ENCODE measurements around the gene ZNF77.

Gene ZNF77

GRCh38 chr19:2933490-2933910 lies 11.3 kb downstream of the ZNF77 start (continued):
- no peak for TF ChIP-seq ZBTB11 (tag by site-specific recombination; conservative IDR thresholded peaks at IDR 0.05; ENCODE audit: low read depth)
- no peak for TF ChIP-seq ELK4 (IDR thresholded peaks at IDR 0.05; ENCODE audit: borderline replicate concordance, low read depth, low read length)
- peak; percentile 44; the same call in 1 of the 2 replicates for TF ChIP-seq ZNF580 (tag by site-specific recombination; IDR thresholded peaks at IDR 0.05)

DNA sequence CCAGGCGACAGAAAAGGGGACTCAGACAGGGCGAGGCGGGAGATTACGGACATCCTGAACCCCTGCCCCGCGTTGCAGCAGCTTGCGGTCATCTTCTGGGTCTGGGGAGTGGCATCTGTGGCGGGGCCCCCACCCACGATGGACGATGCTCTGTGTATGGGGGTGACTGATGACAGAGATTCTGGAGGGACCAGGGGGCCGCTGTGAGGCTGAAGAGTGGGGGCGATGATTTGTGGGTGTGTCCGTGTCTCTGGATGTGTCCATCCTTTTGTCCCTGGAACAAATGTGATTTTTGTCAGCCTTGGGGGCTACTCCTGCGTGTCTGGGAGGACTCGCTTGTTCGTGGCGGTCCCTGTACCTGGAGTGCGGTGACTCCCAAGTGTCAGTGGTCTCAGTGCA lies 17.7 kb downstream of the ZNF77 start:
- no peaks in the 10 kb centered on the region for H3K9me3 ChIP-seq (ENCODE audit: control insufficient read depth, insufficient read depth, low read depth, low read length)
- no peak overlapping the region for H3K4me3 ChIP-seq (ENCODE audit: low read depth, low read length)
- peaks cover 0 to 3% of the 10 kb centered on the region in 2 experiments; a peak in 2 of 3 replicates for H3K36me3 ChIP-seq (ENCODE audit: control insufficient read depth in 2 of 2, insufficient read depth in 1 of 2, low read length in 2 of 2)
- TF ChIP-seq ZNF473 (tag by site-specific recombination; IDR thresholded peaks at IDR 0.05): no peak
- TF ChIP-seq, protein P1, sequence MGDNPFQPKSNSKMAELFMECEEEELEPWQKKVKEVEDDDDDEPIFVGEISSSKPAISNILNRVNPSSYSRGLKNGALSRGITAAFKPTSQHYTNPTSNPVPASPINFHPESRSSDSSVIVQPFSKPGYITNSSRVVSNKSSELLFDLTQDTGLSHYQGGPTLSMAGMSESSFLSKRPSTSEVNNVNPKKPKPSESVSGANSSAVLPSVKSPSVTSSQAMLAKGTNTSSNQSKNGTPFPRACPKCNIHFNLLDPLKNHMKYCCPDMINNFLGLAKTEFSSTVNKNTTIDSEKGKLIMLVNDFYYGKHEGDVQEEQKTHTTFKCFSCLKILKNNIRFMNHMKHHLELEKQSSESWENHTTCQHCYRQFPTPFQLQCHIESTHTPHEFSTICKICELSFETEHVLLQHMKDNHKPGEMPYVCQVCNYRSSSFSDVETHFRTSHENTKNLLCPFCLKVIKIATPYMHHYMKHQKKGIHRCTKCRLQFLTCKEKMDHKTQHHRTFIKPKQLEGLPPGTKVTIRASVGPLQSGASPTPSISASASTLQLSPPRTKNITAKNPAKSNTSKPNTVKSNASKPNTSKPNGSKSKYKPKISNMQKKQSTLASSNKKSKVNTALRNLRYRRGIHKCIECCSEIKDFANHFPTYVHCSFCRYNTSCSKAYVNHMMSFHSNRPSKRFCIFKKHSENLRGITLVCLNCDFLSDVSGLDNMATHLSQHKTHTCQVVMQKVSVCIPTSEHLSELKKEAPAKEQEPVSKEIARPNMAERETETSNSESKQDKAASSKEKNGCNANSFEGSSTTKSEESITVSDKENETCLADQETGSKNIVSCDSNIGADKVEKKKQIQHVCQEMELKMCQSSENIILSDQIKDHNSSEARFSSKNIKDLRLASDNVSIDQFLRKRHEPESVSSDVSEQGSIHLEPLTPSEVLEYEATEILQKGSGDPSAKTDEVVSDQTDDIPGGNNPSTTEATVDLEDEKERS (tag by site-specific recombination; IDR thresholded peaks at IDR 0.05): no peak
- no peak for TF ChIP-seq YY1 (tag by site-specific recombination; IDR thresholded peaks at IDR 0.05)
- TF ChIP-seq ZNF174 (tag by site-specific recombination; IDR thresholded peaks at IDR 0.05): no peak
- no peak for TF ChIP-seq ZNF639 (tag by site-specific recombination; IDR thresholded peaks at IDR 0.05)
- TF ChIP-seq ZNF426 (tag by site-specific recombination; IDR thresholded peaks at IDR 0.05): no peak
- no peak for TF ChIP-seq ZSCAN4 (tag by site-specific recombination; IDR thresholded peaks at IDR 0.05)
- no peak for TF ChIP-seq ZNF549 (tag by site-specific recombination; IDR thresholded peaks at IDR 0.05)
- TF ChIP-seq ZNF223 (tag by site-specific recombination; IDR thresholded peaks at IDR 0.05): no peak
- TF ChIP-seq ZSCAN23 (tag by site-specific recombination; IDR thresholded peaks at IDR 0.05): no peak
- no peak for TF ChIP-seq ZNF521 (tag by site-specific recombination; IDR thresholded peaks at IDR 0.05)
- no peak for TF ChIP-seq ZNF510 (tag by site-specific recombination; IDR thresholded peaks at IDR 0.05; ENCODE audit: insufficient replicate concordance)
- TF ChIP-seq SP2 (tag by site-specific recombination; IDR thresholded peaks at IDR 0.05): no peak
- no peak for TF ChIP-seq TCF7L2 (IDR thresholded peaks at IDR 0.05; ENCODE audit: borderline replicate concordance, low read depth, low read length)
- TF ChIP-seq KLF8 (tag by site-specific recombination; IDR thresholded peaks at IDR 0.05): no peak
- TF ChIP-seq MEIS1 (CRISPR knock-in tag; IDR thresholded peaks at IDR 0.05; ENCODE audit: borderline replicate concordance): no peak
- TF ChIP-seq PBX3 (CRISPR knock-in tag; IDR thresholded peaks at IDR 0.05): no peak
- no peak for TF ChIP-seq SCRT2 (tag by site-specific recombination; IDR thresholded peaks at IDR 0.05)
- no peak for TF ChIP-seq ZNF660 (tag by site-specific recombination; IDR thresholded peaks at IDR 0.05)
- H3K4me1 ChIP-seq (ENCODE audit: control insufficient read depth, insufficient read depth, low read length): no peaks in the 10 kb centered on the region
- ChIA-PET POLR2A (no interaction called here), CTCF (no interaction called here)
- H3K27ac ChIP-seq (ENCODE audit: extremely low read depth, low read depth, low read length): no peak overlapping the region

Data from HEK293 (cell line).